COLO829 (cell line): ENCODE data around the gene AOPEP.
A peak's percentile ranks its signal among the peaks of the same experiment; 100 is the strongest.

Experiments
- DNase-seq: peaks from one replicate; pipeline ENCODE4 v3.0.0; 2012; ENCODE audit warnings: low spot score

The AOPEP gene

GRCh38 chr9:94718936-94719335, 7.6 kb upstream of the AOPEP start:
- no peak for DNase-seq

- peak; percentile 81 for DNase-seq
Observed at GRCh38 chr9:94719878-94720277, 6.6 kb upstream of the AOPEP start.

- no peak for DNase-seq
Observed at GRCh38 chr9:94720846-94721549, 5.5 kb upstream of the AOPEP start.

GRCh38 chr9:94721754-94722153, 4.7 kb upstream of the AOPEP start:
- DNase-seq, result no peak

- DNase-seq, result no peak
Observed at GRCh38 chr9:94725293-94725692, 1.2 kb upstream of the AOPEP start.

- no peak for DNase-seq
Observed at GRCh38 chr9:94728719-94729118, 2.2 kb downstream of the AOPEP start.

GRCh38 chr9:94729199-94729598, 2.7 kb downstream of the AOPEP start:
- DNase-seq, result no peak

- DNase-seq, result no peak
Observed at GRCh38 chr9:94734054-94734754, 7.7 kb downstream of the AOPEP start.

- no peak for DNase-seq
Observed at GRCh38 chr9:94736759-94737158, 10.3 kb downstream of the AOPEP start.

- no peak for DNase-seq
Observed at GRCh38 chr9:94740145-94740840, 13.8 kb downstream of the AOPEP start.

GRCh38 chr9:94741866-94742265, 15.4 kb downstream of the AOPEP start:
- DNase-seq, result no peak

GRCh38 chr9:94743035-94743954, 16.8 kb downstream of the AOPEP start:
- DNase-seq, result no peak

GRCh38 chr9:94745806-94746540, 19.5 kb downstream of the AOPEP start:
- no peak for DNase-seq

- DNase-seq, result peak; percentile 83
Observed at GRCh38 chr9:94746541-94747370, 20.3 kb downstream of the AOPEP start.

GRCh38 chr9:94754976-94755475, 28.5 kb downstream of the AOPEP start:
- DNase-seq, result no peak

- DNase-seq, result peak; percentile 43
Observed at GRCh38 chr9:94757158-94757557, 30.7 kb downstream of the AOPEP start.

- no peak for DNase-seq
Observed at GRCh38 chr9:94758031-94758430, 31.5 kb downstream of the AOPEP start.

GRCh38 chr9:94758880-94759279, 32.4 kb downstream of the AOPEP start:
- no peak for DNase-seq

GRCh38 chr9:94760010-94760409, 33.5 kb downstream of the AOPEP start:
- no peak for DNase-seq

GRCh38 chr9:94760660-94761059, 34.2 kb downstream of the AOPEP start:
- DNase-seq, result no peak
